Stomach (tissue), 9 donors: ENCODE results near the gene MT1G. TPM values are rescaled to one million over a fixed set of nuclear protein-coding genes. Genes with fewer than 3 reads are reported as not detected.
"Not testable (repeated sequence)": the region's sequence is repeated elsewhere in the genome, so short reads cannot be mapped to it uniquely, and the experiment has no call there.

Experiments
- DNase-seq, 2 donors: peaks; one replicate each; pipeline versions ENCODE4 v3.0.0 to v3.0.0-alpha.2; 2013 to 2019
- H3K27ac ChIP-seq, 5 donors: fragments of 200-600 bp in 4 of 5; sonication (generic) in 4 of 5; one replicate each; pipeline ENCODE4 v1.5.1; 2013 to 2019; ENCODE audit warnings: mild to moderate bottlenecking in 1 of 5, moderate library complexity in 1 of 5
- H3K27me3 ChIP-seq, 3 donors: fragments of 200-600 bp; sonication (generic); one replicate each; pipeline ENCODE4 v1.5.1; 2017 to 2019; ENCODE audit warnings: mixed run types in 1 of 3
- H3K36me3 ChIP-seq, 4 donors: fragments of 200-600 bp; sonication (generic); 1 replicate in 3 of 4; 2 replicates in 1 of 4; pipeline ENCODE4 v1.5.1; 2016 to 2019
- H3K4me1 ChIP-seq, 4 donors: fragments of 200-600 bp; sonication (generic); one replicate each; pipeline ENCODE4 v1.5.1; 2016 to 2019
- H3K4me3 ChIP-seq, 4 donors: fragments of 200-600 bp; sonication (generic) in 3 of 4; one replicate each; pipeline ENCODE4 v1.5.1; 2016 to 2019; ENCODE audit warnings: mild to moderate bottlenecking in 1 of 4
- H3K9me3 ChIP-seq, 4 donors: fragments of 200-600 bp; sonication (generic); one replicate each; pipeline ENCODE4 v1.5.1; 2016 to 2019
- CTCF ChIP-seq, 7 experiments: fragments of 450-650 bp in 4 of 7; fragments of 200-600 bp in 3 of 7; sonication (generic) in 3 of 7; IDR thresholded peaks; one replicate each; pipeline ENCODE4 v1.5.1; 2016 to 2019; ENCODE audit warnings: antibody characterized with exemption in 7 of 7, control low read depth in 2 of 7, mild to moderate bottlenecking in 1 of 7
- EP300 ChIP-seq: sonication (generic); formaldehyde crosslinking; IDR thresholded peaks from one replicate; pipeline ENCODE4 v1.6.1; 2017; ENCODE audit warnings: antibody characterized with exemption
- POLR2A ChIP-seq, 4 donors: fragments of 450-650 bp; IDR thresholded peaks; one replicate each; pipeline ENCODE4 v1.6.1; 2016; ENCODE audit warnings: antibody characterized with exemption in 4 of 4, control low read depth in 2 of 4, mild to moderate bottlenecking in 1 of 4, moderate library complexity in 1 of 4
- POLR2AphosphoS5 ChIP-seq, 3 donors: sonication (generic); formaldehyde crosslinking; IDR thresholded peaks; one replicate each; pipeline ENCODE4 v1.6.1; 2016; ENCODE audit warnings: antibody characterized with exemption in 3 of 3
- WGBS, 5 donors: extraction: QIAGEN DNeasy Blood & Tissue Kit in 3 of 5; methylation state at CpG; one replicate each; pipeline versions ENCODE4 v1.1.5 to v1.1.7; 2013 to 2018; 5-methylcytosine and 5-hydroxymethylcytosine counted together
- intact Hi-C: fragments of 100-400 bp; cut with DNase I; formaldehyde crosslinking; loops from one replicate; pipeline ENCODE4 v1.15.1; 2023; ENCODE audit warnings: low total_unique reads
- polyA plus RNA-seq, 3 donors: library from polyadenylated mRNA; stranded (reverse); fragments of 200-250 nt; gene quantifications; one replicate each; pipeline ENCODE4 v1.2.3, GENCODE V29; 2013
- total RNA-seq, 5 donors: library from RNA; depleted of rRNA; stranded (reverse); fragments of >200 nt; gene quantifications; one replicate each; pipeline versions ENCODE4 v1.1.0 to v1.2.3, GENCODE V29; 2014 to 2016
- donor health status: healthy with polysubstance abuse.
- donor health status: Bipolar disorder and iron deficiency.
- donor health status: healthy.

Gene MT1G
- total and polyA plus RNA-seq, 8 donors = 174 to 4,171 (median 873) TPM; not detected in 2

- Histone ChIP-seq H3K4me3 (no peak overlapping the region), H3K9me3 (no peaks in the 10 kb centered on the region), H3K27me3 (peaks cover 0 to 93% (median 29%) of the 10 kb centered on the region in 3 donors)
These were observed 2.7 kb upstream of the MT1G start for GRCh38 chr16:56670620-56670934.

GRCh38 chr16:56669840-56670619 is 2.2 kb upstream of the MT1G start:
- Histone ChIP-seq H3K4me1 (peaks cover 20 to 36% (median 32%) of the 10 kb centered on the region in 4 donors), H3K9me3 (no peaks in the 10 kb centered on the region), H3K27ac (peak overlapping the region in 1 of 5 donors; percentile 78), H3K27me3 (peaks cover 0 to 88% (median 25%) of the 10 kb centered on the region in 3 donors), H3K36me3 (no peaks in the 10 kb centered on the region), H3K4me3 (peak overlapping the region in 3 of 4 donors; percentile 12 to 32 (median 18))
- TF ChIP-seq POLR2A (IDR thresholded peaks at IDR 0.05) = no peak
- TF ChIP-seq CTCF (IDR thresholded peaks at IDR 0.05) = no peak
- TF ChIP-seq EP300 = no peak
- no peak for TF ChIP-seq POLR2AphosphoS5 (IDR thresholded peaks at IDR 0.05)
- 20 to 29% (median 25%) methylated on average over 19 of the region's 19 CpGs for WGBS, 5 donors
- intact Hi-C loops = no loop called here
- no peak for DNase-seq

More at GRCh38 chr16:56670620-56670934, 2.7 kb upstream of the MT1G start:
- Histone ChIP-seq H3K27ac (no peak overlapping the region), H3K36me3 (no peaks in the 10 kb centered on the region), H3K4me1 (peaks cover 23 to 38% (median 34%) of the 10 kb centered on the region in 4 donors)
- intact Hi-C loops = no loop called here
- no peak for TF ChIP-seq EP300
- DNase-seq = no peak
- 52 to 85% (median 71%) methylated on average over 2 of the region's 2 CpGs for WGBS, 5 donors

DNA sequence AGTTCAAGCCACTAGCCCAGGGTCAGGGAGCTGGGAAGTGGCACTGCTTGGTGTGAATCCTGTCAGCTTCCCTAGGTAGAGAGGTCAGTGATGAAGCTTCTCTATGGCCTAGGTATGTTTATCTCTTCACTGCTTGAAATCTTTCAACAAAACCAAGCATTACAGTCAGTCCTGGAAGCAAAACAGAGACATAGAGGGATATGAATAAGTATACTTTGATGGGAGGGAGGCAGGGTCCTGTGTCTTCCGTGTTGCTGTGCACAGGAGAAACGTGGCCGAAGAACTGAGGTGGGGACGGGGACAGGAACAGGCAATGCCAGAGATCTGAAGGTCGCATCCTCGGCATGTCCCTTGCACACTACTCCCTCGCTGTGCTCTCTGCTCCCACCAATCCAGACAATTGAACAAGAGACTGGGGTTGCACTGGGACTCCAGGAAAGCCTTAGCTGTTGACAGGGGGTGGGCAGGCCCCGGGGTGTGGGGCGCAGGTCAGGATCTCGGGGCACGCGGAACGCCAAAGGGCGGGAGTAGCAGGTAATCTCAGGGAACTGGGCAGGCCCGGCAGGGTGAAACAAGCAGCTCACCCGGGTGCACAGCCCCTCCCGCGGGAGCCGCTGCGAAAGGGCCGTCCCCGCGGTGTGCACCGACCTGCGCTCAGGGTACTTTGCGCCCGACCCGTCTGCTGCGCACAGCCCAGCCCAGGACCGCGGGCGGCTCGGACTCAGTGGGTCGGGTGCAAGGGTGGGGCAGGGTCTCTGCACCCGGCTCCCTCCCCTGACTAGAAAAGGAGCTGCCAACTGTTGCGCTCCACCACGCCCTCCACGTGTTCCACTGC is 1.4 kb upstream of the MT1G start, which contains the start of gene MT1H:
MT1H (plus strand) TSS at position 810 of the 835 bp plus-strand sequence. CDS start 71 bp downstream, outside the sequence.
- Histone ChIP-seq H3K27ac (peak within 1 kb of the TSS in 3 of 5 donors; percentile 46 to 78 (median 74)), H3K27me3 (peaks cover 0 to 88% (median 25%) of the 10 kb centered on the region in 3 donors), H3K36me3 (no peaks in the 10 kb centered on the region), H3K9me3 (no peaks in the 10 kb centered on the region), H3K4me1 (peaks cover 20 to 36% (median 32%) of the 10 kb centered on the region in 4 donors), H3K4me3 (peak within 1 kb of the TSS in 3 of 4 donors; percentile 12 to 32 (median 18))
- DNase-seq = peak; percentile 58 to 80
- intact Hi-C loops = no loop called here
- TF ChIP-seq POLR2AphosphoS5 (IDR thresholded peaks at IDR 0.05) = no peak
- TF ChIP-seq EP300 = no peak
- no peak for TF ChIP-seq CTCF (IDR thresholded peaks at IDR 0.05)
- no peak for TF ChIP-seq POLR2A (IDR thresholded peaks at IDR 0.05)
- WGBS, 5 donors = 12 to 26% (median 19%) methylated on average over 18 to 38 of the region's 38 CpGs

- DNase-seq, H3K27ac ChIP-seq, H3K36me3 ChIP-seq, H3K9me3 ChIP-seq, intact Hi-C loops, H3K4me3 ChIP-seq: not testable (repeated sequence)
- Histone ChIP-seq H3K4me1 (peaks cover 26 to 43% (median 42%) of the 10 kb centered on the region in 4 donors), H3K27me3 (peaks cover 0 to 91% (median 34%) of the 10 kb centered on the region in 3 donors)
- 57 to 69% (median 64%) methylated on average over 8 of the region's 8 CpGs for whole genome bisulfite sequencing, 5 donors
These were observed 2.3 kb downstream of the MT1G start for GRCh38 chr16:56665286-56666261.
